Cardiac fibroblast (primary cell): ENCODE data around the gene COL1A1.

ENCODE experiments used
- DNase-seq, 2 donors: peaks; one replicate each; pipeline versions ENCODE4 v3.0.0 to v3.0.0-alpha.2; 2010; ENCODE audit warnings: low read depth in 2 of 2
- H3K4me3 ChIP-seq, 2 donors: replicated peaks in 1 of 2; 1 replicate in 1 of 2; 2 replicates in 1 of 2; pipeline ENCODE4 v1.5.1; 2011; ENCODE audit warnings: low read depth in 2 of 2, low read length in 2 of 2, mild to moderate bottlenecking in 2 of 2, moderate library complexity in 1 of 2
- TF ChIP-seq, protein P1 (sequence below): IDR thresholded peaks from one replicate; pipeline ENCODE4 v1.5.1; 2011; ENCODE audit warnings: low read depth, mild to moderate bottlenecking, low read length, inconsistent platforms

COL1A1 gene

DNA sequence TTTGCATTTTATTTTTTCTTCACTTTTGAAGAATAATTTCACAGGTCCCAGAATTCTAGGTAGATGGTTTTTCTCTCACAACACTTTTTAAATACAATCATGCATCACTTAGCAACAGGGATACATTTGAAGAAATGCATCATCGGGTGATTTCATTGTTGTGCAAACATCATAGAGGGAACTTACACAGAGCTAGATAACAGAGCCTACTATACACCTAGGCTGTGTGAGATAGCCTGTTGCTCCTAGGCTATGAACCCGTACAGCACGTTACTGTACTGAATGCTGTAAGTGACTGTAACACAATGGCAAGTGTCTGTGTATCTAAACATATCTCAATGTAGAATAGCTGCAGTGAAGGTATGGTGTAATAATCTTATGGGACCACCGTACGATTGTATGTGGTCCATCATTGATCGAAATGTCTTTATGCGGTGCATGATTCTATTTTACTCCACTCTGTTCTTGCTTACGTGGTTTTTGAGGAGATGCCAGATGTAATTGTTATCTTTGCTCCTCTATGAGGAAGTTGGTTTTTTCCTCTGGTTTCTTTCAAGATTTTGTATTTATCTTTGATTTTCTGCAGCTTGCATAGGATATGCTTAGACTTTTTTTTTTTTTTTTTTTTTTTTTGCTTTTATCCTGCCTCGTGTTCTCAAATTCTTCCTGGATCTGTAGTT is 37.3 kb upstream of the COL1A1 start:
- no peak overlapping the region for H3K4me3 ChIP-seq
- DNase-seq = peak; percentile 52 to 68
- TF ChIP-seq, protein P1, sequence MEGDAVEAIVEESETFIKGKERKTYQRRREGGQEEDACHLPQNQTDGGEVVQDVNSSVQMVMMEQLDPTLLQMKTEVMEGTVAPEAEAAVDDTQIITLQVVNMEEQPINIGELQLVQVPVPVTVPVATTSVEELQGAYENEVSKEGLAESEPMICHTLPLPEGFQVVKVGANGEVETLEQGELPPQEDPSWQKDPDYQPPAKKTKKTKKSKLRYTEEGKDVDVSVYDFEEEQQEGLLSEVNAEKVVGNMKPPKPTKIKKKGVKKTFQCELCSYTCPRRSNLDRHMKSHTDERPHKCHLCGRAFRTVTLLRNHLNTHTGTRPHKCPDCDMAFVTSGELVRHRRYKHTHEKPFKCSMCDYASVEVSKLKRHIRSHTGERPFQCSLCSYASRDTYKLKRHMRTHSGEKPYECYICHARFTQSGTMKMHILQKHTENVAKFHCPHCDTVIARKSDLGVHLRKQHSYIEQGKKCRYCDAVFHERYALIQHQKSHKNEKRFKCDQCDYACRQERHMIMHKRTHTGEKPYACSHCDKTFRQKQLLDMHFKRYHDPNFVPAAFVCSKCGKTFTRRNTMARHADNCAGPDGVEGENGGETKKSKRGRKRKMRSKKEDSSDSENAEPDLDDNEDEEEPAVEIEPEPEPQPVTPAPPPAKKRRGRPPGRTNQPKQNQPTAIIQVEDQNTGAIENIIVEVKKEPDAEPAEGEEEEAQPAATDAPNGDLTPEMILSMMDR = no peak

DNA sequence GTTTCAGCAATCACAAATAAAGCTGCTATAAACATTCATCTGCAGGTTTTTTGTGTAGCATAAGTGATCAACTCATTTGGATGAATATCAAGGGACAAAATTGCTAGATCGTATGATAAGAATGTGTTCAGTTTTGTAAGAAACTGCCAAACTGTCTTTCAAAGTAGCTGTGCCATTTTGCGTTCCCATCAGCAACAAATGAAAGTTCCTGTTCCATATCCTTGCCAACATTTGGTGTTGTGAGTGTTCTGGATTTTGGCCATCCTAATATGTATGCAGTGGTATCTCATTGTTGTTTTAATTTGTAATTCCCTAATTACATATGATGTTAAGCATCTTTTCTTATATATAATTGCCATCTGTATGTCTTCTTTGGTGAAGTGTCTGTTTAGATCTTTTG is 36.5 kb upstream of the COL1A1 start:
- TF ChIP-seq, protein P1 = no peak

DNA sequence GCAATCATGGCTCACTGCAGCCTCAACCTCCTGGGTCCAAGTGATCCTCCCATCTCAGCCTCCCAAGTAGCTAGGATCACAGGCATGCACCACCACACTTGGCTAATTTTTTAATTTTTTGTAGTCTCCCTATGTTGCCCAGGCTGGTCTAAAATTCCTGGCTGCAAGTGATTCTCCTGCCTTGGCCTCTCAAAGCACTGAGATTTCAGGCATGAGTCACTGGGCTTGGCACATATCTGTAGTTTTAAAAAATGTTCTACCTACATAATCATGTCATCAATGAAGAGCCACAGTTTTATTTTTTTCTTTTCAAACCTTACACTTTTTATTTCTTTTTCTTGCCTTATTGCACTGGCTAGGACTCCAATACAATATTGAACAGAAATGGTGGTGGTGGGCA is 33.1 kb upstream of the COL1A1 start:
- TF ChIP-seq, protein P1 = no peak
- H3K4me3 ChIP-seq = no peak overlapping the region
- peak in 1 of 2 donors; percentile 60 for DNase-seq

More for the DNA sequence above, 36.5 kb upstream of the COL1A1 start:
- no peak for DNase-seq
- H3K4me3 ChIP-seq = no peak overlapping the region

DNA sequence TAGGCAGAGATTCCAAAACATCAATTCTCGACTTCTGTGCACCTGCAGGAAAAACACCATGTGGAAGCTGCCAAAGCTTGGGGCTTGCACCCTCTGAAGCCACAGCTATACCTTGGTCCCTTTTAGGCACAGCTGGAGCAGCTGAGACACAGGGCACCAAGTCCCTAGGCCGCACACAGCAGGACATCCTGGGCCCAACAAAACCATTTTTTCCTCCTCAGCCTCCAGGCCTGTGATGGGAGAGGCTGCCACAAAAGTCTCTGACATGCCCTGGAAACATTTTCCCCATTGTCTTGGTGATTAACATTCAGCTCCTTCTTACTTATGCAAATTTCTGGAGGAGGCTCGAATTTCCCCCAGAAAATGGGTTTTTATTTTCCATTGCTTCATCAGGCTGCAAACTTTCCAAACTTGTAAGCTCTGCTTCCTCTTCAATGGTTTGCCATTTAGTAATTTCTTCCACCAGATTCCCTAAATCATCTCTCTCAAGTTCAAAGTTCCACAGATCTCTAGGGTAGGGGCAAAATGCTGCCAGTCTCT is 24.3 kb upstream of the COL1A1 start:
- TF ChIP-seq, protein P1 = no peak
- H3K4me3 ChIP-seq = no peak overlapping the region
- no peak for DNase-seq

GRCh38 chr17:50222922-50223321 is 21.5 kb upstream of the COL1A1 start:
- no peak for DNase-seq
- H3K4me3 ChIP-seq = no peak overlapping the region
- TF ChIP-seq, protein P1 = no peak

- TF ChIP-seq, protein P1 = no peak
- no peak overlapping the region for H3K4me3 ChIP-seq
- peak; percentile 64 to 86 for DNase-seq
These were observed 20.6 kb upstream of the COL1A1 start for GRCh38 chr17:50221864-50222545.
